Pancreas (tissue), 10 donors: ENCODE results near the gene APOC4. TPM values are rescaled to one million over a fixed set of nuclear protein-coding genes. Genes with fewer than 3 reads are reported as not detected.

Source experiments
- ATAC-seq, 4 donors: fragments of 200-7000 bp; cut with Tn5 transposase; one replicate each; pipeline versions ENCODE4 v1.8.0 to v1.9.1; 2020; ENCODE audit warnings: mild to moderate bottlenecking in 4 of 4, moderate library complexity in 4 of 4
- DNase-seq, 6 donors: peaks; one replicate each; pipeline ENCODE4 v3.0.0-alpha.2; 2020
- FAIRE-seq: peaks from 2 replicates; lab custom pipeline; 2012; peaks lifted over from hg19 to GRCh38; lab: Jason Lieb, UNC
- H3K27ac ChIP-seq, 4 donors: fragments of 200-600 bp; sonication (generic); 1 replicate in 3 of 4; 2 replicates in 1 of 4; pipeline versions ENCODE4 v1.5.0 to v1.8.0; 2020
- H3K27me3 ChIP-seq, 4 donors: fragments of 200-600 bp; one replicate each; pipeline ENCODE4 v1.8.0; 2021
- H3K36me3 ChIP-seq, 3 donors: fragments of 200-600 bp; sonication (generic) in 1 of 3; one replicate each; pipeline versions ENCODE4 v1.5.0 to v1.8.0; 2020 to 2021
- H3K4me1 ChIP-seq, 3 donors: fragments of 200-600 bp; one replicate each; pipeline ENCODE4 v1.8.0; 2021
- H3K4me3 ChIP-seq, 4 donors: fragments of 200-600 bp; sonication (generic) in 2 of 4; one replicate each; pipeline versions ENCODE4 v1.5.0 to v1.8.0; 2020 to 2021
- H3K9me3 ChIP-seq, 4 donors: fragments of 200-600 bp; one replicate each; pipeline ENCODE4 v1.8.0; 2021
- CTCF ChIP-seq, 4 donors: fragments of 200-600 bp; sonication (generic) in 3 of 4; IDR thresholded peaks; one replicate each; pipeline versions ENCODE4 v1.5.0 to v1.8.0; 2021; ENCODE audit warnings: antibody characterized with exemption in 4 of 4
- WGBS, 2 donors: extraction: QIAGEN DNeasy Blood & Tissue Kit; methylation state at CpG; one replicate each; pipeline ENCODE4 v1.1.7; 2013; 5-methylcytosine and 5-hydroxymethylcytosine counted together
- intact Hi-C, 3 donors: fragments of 100-400 bp; cut with DNase I; formaldehyde crosslinking; loops; one replicate each; pipeline versions ENCODE4 v1.11.1 to v1.14.2; 2022
- polyA plus RNA-seq, 2 donors: library from polyadenylated mRNA; stranded (reverse); fragments of 200-250 nt; gene quantifications; one replicate each; pipeline ENCODE4 v1.2.3, GENCODE V29; 2013
- total RNA-seq, 6 donors: library from RNA; stranded (reverse); fragmentation: NEBNext Ultra II Directional in 4 of 6; extraction: Animal tissue kit (Norgen Biotek cat#: 25700) in 4 of 6; gene quantifications; one replicate each; pipeline versions ENCODE4 v1.2.1 to v1.2.4, GENCODE V29; 2021 to 2023
- donor health status: healthy with polysubstance abuse.
- donor health status: DM: no; HTN: no; CAD: no; lungs with moderate emphysema.
- donor health status: DM: no; HTN: no; CAD: no.
- donor health status: control.
- donor health status: control.
- donor health status: Bipolar disorder and iron deficiency.
- donor health status: DM: yes; HTN: yes; CAD: no.
- donor health status: DM: no; HTN: no; CAD: no.
- donor health status: DM: no; HTN: no; CAD: no.
- donor health status: DM: yes; HTN: yes; CAD: no.

APOC4 gene
- total and polyA plus RNA-seq, 8 donors: 0.47 TPM; not detected in 7

- intact Hi-C loops: loop anchor here in 2 of 3 donors (5.0 to 10.0 kb wide), 2 partner anchors 48 to 150 kb away; no protein-coding TSS in a partner anchor
- ATAC-seq (peak in 3 of 4 donors; percentile 2 to 13 (median 8)), FAIRE-seq (no peak), DNase-seq (no peak)
- no peaks in the 10 kb centered on the region for H3K9me3 ChIP-seq
- TF ChIP-seq CTCF (IDR thresholded peaks at IDR 0.05): no peak
- H3K4me3 ChIP-seq: no peak overlapping the region
- no peaks in the 10 kb centered on the region for H3K27me3 ChIP-seq
- 36 to 39% methylated on average over 12 of the region's 12 CpGs for WGBS, 2 donors
- no peak overlapping the region for H3K27ac ChIP-seq
- peaks cover 4 to 10% (median 5%) of the 10 kb centered on the region in 3 donors for H3K4me1 ChIP-seq
- H3K36me3 ChIP-seq: peaks cover 0 to 16% (median 0%) of the 10 kb centered on the region in 3 donors
These were observed 37.5 kb upstream of the APOC4 start for GRCh38 chr19:44904426-44904994.

- DNase-seq (no peak), FAIRE-seq (no peak), ATAC-seq (peak in 3 of 4 donors; percentile 4 to 52 (median 15))
- Histone ChIP-seq H3K27ac (no peak within 1 kb of the TSS), H3K4me1 (peaks cover 4 to 10% (median 5%) of the 10 kb centered on the region in 3 donors), H3K36me3 (peaks cover 0 to 14% (median 0%) of the 10 kb centered on the region in 3 donors), H3K27me3 (no peaks in the 10 kb centered on the region), H3K4me3 (peak within 1 kb of the TSS in 2 of 4 donors; percentile 5 to 14), H3K9me3 (no peaks in the 10 kb centered on the region)
- 4 to 5% methylated on average over 20 of the region's 20 CpGs for WGBS, 2 donors
- TF ChIP-seq CTCF (IDR thresholded peaks at IDR 0.05): no peak
- intact Hi-C loops: loop anchor here in 1 of 3 donors (5.0 to 10.0 kb wide), 2 partner anchors 42 to 149 kb away; partner anchors contain the start of gene APOC2
These were observed 36.4 kb upstream of the APOC4 start, which contains the start of gene APOE for GRCh38 chr19:44905437-44906160. TSS of gene APOE (plus strand) at chr19:44905796. CDS start at chr19:44906625, 829 bp downstream.

- FAIRE-seq (no peak), DNase-seq (no peak), ATAC-seq (no peak)
- H3K36me3 ChIP-seq: no peaks in the 10 kb centered on the region
- intact Hi-C loops: loop anchor here in 1 of 3 donors (5.0 to 10.0 kb wide), 2 partner anchors 40 to 147 kb away; partner anchors contain the start of gene APOC2
- H3K4me3 ChIP-seq: no peak overlapping the region
- no peak overlapping the region for H3K27ac ChIP-seq
- peaks cover 4 to 10% (median 5%) of the 10 kb centered on the region in 3 donors for H3K4me1 ChIP-seq
- no peaks in the 10 kb centered on the region for H3K27me3 ChIP-seq
- no peaks in the 10 kb centered on the region for H3K9me3 ChIP-seq
- 82 to 94% methylated on average over 12 of the region's 12 CpGs for WGBS, 2 donors
- TF ChIP-seq CTCF (IDR thresholded peaks at IDR 0.05): no peak
These were observed 34.4 kb upstream of the APOC4 start for GRCh38 chr19:44907613-44908012.

- no peak overlapping the region for H3K27ac ChIP-seq
- 91 to 93% methylated on average over 46 of the region's 46 CpGs for WGBS, 2 donors
- intact Hi-C loops: loop anchor here in 1 of 3 donors (5.0 to 10.0 kb wide), 2 partner anchors 39 to 147 kb away; partner anchors contain the start of gene APOC2
- H3K36me3 ChIP-seq: no peaks in the 10 kb centered on the region
- no peak for DNase-seq
- no peaks in the 10 kb centered on the region for H3K9me3 ChIP-seq
- H3K4me3 ChIP-seq: no peak overlapping the region
- no peaks in the 10 kb centered on the region for H3K27me3 ChIP-seq
- no peak for FAIRE-seq
- peaks cover 4 to 10% (median 5%) of the 10 kb centered on the region in 3 donors for H3K4me1 ChIP-seq
- ATAC-seq: no peak
- TF ChIP-seq CTCF (IDR thresholded peaks at IDR 0.05): no peak
These were observed 33.8 kb upstream of the APOC4 start for GRCh38 chr19:44908074-44908835.
